ENCODE measurements around the gene UBE2D3.

DNA sequence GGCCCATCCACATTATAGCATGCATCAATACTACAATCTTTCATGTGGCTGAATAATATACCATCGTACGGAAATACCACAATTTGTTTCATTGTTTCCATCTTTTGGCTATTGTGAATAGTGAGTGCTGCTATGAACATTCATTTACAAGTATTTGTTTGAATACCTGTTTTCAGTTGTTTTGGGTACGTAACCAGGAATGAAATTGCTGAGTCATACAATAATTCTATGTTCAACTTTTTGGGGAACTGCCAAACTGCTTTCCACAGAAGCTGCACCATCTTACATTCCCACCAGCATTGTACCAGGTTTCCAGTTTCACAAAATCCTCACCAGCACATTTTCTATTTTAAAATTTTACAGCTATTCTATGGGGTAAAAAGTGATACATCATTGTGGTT is 38.0 kb downstream of the UBE2D3 start:
- TF ChIP-seq BHLHE40 (IDR thresholded peaks at IDR 0.05; ENCODE audit: borderline replicate concordance): no peak
- no peak for TF ChIP-seq LEF1 (IDR thresholded peaks at IDR 0.05; ENCODE audit: borderline replicate concordance)
- no peak for TF ChIP-seq SUZ12 (IDR thresholded peaks at IDR 0.05)
- TF ChIP-seq SP1 (IDR thresholded peaks at IDR 0.05): no peak
- no peak for TF ChIP-seq ARNT (IDR thresholded peaks at IDR 0.05)
- no peak for TF ChIP-seq ELF4 (IDR thresholded peaks at IDR 0.05)
- no peak for TF ChIP-seq TARDBP (IDR thresholded peaks at IDR 0.05)
- no peak for TF ChIP-seq FOXK2 (IDR thresholded peaks at IDR 0.05)

Measured in HEK293T (cell line).